HG03064 (cell line): ENCODE data around the gene MPZL3.
"Not testable (repeated sequence)": the region's sequence is repeated elsewhere in the genome, so short reads cannot be mapped to it uniquely, and the experiment has no call there.

ENCODE experiments used
- ATAC-seq: cut with Tn5 transposase; IDR thresholded peaks from one replicate; pipeline ENCODE4 v1.9.1; 2021; ENCODE audit warnings: low read depth; ENCODE audit not compliant: unreplicated experiment

MPZL3 gene

DNA sequence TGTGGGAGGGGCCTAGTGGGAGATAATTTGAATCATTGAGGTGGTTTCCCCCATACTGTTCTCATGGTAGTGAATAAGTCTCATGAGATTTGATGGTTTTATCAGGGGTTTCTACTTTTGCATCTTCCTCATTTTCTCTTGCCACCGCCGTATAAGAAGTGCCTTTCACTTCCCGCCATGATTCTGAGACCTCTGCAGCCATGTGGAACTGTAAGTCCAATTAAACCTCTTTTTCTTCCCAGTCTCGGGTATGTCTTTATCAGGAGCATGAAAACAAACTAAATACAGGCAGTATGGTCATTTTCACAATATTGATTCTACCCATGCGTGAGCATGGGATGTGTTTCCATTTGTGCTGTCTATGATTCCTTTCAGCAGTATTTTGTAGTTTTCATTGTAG is 59.3 kb downstream of the MPZL3 start:
- not testable (repeated sequence) for ATAC-seq

DNA sequence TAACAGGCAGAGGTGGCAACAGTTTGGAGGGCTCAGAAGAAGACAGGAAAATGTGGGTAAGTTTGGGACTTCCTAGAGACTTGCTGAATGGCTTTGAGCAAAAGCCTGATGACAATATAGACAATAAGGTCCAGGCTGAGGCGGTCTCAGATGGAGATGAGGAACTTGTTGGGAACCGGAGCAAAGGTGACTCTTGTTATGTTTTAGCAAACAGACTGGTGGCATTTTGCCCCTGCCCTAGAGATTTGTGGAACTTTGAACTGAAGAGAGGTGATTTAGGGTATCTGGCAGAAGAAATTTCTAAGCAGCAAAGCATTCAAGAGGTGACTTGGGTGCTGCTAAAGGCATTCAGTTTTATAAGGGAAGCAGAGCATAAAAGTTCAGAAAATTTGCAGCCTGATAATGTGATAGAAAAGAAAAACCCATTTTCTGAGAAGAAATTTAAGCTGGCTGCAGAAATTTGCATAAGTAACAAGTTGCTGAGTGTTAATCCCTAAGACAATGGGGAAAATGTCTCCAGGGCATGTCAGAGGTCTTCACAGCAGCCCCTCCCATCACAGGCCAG is 61.1 kb downstream of the MPZL3 start:
- not testable (repeated sequence) for ATAC-seq

DNA sequence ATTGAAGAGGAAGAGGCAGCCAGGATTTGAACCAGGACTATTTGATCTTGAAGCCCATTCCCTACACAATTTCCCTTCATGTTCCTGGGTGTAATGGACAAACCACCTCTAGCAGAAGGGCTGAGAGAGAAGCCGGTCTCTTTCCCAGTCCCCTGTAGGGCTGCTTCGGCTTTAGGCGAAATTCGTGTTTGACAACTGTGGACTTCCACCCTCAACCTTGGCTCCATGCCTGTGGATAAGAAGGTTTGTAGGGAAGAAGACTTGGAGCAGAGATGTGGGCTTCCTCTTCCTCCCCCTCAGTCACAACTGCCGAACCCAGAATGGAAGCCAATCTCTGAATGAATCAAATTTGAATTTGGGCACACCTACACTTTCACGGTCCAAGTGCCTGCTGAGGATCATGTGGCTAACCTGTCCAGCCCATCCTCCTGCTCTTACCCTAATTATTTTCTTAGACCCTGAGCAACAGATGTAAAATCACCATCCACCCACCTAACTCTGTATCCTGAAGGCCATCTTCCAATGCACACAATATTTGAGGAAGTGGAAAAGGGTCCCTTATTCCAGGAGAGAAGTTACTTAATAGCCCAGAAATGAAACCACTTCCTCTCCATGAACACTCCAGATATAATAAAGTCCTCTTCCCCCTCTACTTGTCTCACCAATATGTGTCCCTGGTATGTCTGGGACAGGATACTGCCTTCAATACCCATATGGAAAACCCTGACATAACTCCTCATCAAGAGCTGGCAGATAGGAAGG is 65.6 kb downstream of the MPZL3 start:
- no peak for ATAC-seq

DNA sequence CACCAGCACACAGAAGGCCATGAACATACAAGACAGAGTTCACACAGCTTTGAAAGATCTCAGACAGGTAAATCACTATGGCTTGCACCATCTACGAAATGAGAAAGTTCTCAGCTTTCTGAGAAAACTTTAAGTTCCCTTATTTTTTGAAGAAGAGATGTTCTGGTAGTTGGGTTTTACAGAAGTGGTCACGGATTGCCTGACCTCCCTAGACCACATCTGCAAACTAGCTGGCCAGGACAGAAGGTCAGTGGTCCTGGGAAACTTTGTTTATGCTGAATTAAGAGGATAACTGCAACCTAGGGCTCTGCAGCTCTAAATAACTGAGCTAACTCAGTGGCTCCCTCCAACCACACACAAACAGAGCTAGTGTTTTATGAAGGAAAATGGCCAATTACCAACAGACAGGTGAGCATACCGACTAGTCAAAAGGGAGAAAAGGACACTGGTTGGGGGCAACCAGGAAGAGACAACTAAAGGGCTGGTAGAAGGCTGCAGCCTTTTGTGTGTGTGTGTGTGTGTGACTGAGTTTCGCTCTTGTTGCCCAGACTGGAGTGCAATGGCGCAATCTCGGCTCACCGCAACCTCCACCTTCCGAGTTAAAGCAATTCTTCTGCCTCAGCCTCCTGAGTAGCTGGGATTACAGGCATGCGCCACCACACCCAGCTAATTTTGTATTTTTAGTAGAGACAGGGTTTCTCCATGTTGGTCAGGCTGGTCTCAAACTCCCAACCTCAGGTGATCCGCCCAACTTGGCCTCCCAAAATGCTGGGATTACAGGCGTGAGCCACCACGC is 67.2 kb downstream of the MPZL3 start:
- no peak for ATAC-seq

DNA sequence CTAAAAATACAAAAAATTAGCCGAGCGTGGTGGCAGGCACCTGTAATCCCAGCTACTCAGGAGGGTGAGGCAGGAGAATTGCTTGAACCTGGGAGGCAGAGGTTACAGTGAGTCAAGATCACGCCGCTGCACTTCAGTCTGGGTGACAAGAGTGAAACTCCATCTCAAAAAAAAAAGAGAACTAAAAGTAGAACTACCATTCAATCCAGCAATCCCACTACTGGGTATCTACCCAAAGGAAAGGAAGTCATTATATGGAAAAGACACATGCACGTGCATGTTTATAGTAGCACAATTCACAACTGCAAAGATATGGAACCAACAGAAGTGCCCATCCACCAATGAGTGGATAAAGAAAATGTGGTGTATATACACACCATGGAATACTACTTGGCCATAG is 68.5 kb downstream of the MPZL3 start:
- not testable (repeated sequence) for ATAC-seq

DNA sequence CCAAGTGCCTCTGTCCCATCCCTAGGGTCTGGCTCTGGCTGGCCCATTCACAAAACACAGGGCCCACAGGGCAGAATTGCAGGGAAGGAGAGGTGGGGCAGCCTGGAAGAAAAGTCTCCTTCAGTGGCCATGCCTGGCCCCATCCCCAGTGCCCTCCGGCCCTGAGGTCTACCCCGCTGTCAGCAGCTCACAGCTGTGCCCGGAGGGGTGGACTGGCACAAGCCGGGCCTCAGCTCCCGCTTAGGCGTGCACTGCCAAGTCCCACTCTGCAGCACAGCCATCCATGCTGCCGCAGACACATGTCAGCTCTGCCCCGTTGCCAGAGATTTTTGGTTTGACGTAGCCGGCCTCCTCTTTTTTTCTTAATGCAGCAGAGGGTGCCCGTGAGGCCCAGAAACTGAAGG is 71.9 kb downstream of the MPZL3 start:
- ATAC-seq, result no peak

DNA sequence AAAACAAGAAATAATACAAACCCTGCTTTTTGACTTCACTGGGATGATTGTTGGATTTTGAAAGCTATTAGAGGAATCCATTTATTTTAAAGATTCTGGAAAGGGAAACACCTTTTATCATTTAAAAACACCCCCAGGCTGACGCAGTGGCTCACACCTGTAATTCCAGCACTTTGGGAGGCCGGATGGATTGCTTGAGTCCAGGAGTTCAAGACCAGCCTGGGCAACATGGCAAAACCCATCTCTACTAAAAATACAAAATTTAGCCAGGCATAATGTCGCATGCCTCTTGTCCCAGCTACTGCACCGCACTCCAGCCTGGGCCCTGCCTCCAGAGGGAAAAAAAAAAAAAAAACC is 75.4 kb downstream of the MPZL3 start:
- ATAC-seq, result no peak
